BLaER1 treated with 17β-estradiol and CSF1 and Interleukin-3, amounts not matched to agents 10 nM and 100 nM (cell line): Measurements from ENCODE around the gene GAS2L1.
"Not testable (repeated sequence)": the region's sequence is repeated elsewhere in the genome, so short reads cannot be mapped to it uniquely, and the experiment has no call there.

ENCODE experiments used
- H3K27ac ChIP-seq, 11 experiments: shearing (Covaris generic); formaldehyde crosslinking; 2 replicates each; pipeline ENCODE4 v1.8.1; 2022
- H3K27me3 ChIP-seq, 11 experiments: shearing (Covaris generic); formaldehyde crosslinking; 2 replicates each; pipeline ENCODE4 v1.8.1; 2022
- H3K36me3 ChIP-seq, 11 experiments: shearing (Covaris generic); formaldehyde crosslinking; 2 replicates each; pipeline ENCODE4 v1.8.1; 2022
- H3K4me1 ChIP-seq, 10 experiments: shearing (Covaris generic); formaldehyde crosslinking; 2 replicates each; pipeline ENCODE4 v1.8.1; 2022
- H3K4me2 ChIP-seq, 11 experiments: shearing (Covaris generic); formaldehyde crosslinking; 2 replicates each; pipeline ENCODE4 v1.8.1; 2022
- H3K4me3 ChIP-seq, 10 experiments: shearing (Covaris generic); formaldehyde crosslinking; 2 replicates each; pipeline ENCODE4 v1.8.1; 2022
- H3K9ac ChIP-seq, 11 experiments: shearing (Covaris generic); formaldehyde crosslinking; 2 replicates each; pipeline ENCODE4 v1.8.1; 2022
- H3K9me3 ChIP-seq, 11 experiments: shearing (Covaris generic); formaldehyde crosslinking; replicated peaks in 1 of 11; 2 replicates each; pipeline ENCODE4 v1.8.1; 2022
- H4K20me1 ChIP-seq, 11 experiments: shearing (Covaris generic); formaldehyde crosslinking; 2 replicates each; pipeline ENCODE4 v1.8.1; 2022
- Cebpa-rat ChIP-seq, 11 experiments: shearing (Covaris generic); IDR thresholded peaks; 2 replicates each; pipeline ENCODE4 v1.8.1; 2022

GAS2L1 gene

GRCh38 chr22:29341056-29341848 is 34.8 kb downstream of the GAS2L1 start:
- peak overlapping the region in 8 of 11 experiments; percentile 61 to 89 (median 79); a peak in 15 of 22 replicates for H3K4me2 ChIP-seq
- H3K4me1 ChIP-seq, result peaks cover 46 to 84% (median 79%) of the 10 kb centered on the region in 10 experiments
- H3K9me3 ChIP-seq, result no peaks in the 10 kb centered on the region
- peaks cover 6 to 100% (median 49%) of the 10 kb centered on the region in 11 experiments; a peak in 20 of 22 replicates for H4K20me1 ChIP-seq
- TF ChIP-seq Cebpa-rat (IDR thresholded peaks at IDR 0.05), result no peak
- no peaks in the 10 kb centered on the region for H3K27me3 ChIP-seq
- peak overlapping the region in 5 of 11 experiments; percentile 58 to 72 (median 68); a peak in 9 of 22 replicates for H3K27ac ChIP-seq
- H3K4me3 ChIP-seq, result no peak overlapping the region
- peak overlapping the region in 1 of 11 experiments; percentile 29; a peak in 1 of 22 replicates for H3K9ac ChIP-seq
- H3K36me3 ChIP-seq, result peaks cover 59 to 100% (median 82%) of the 10 kb centered on the region in 11 experiments

GRCh38 chr22:29341849-29342127 is 35.3 kb downstream of the GAS2L1 start:
- Histone ChIP-seq H3K36me3 (peaks cover 61 to 100% (median 82%) of the 10 kb centered on the region in 11 experiments), H3K27me3 (no peaks in the 10 kb centered on the region), H3K9ac (peak overlapping the region in 3 of 11 experiments; percentile 24 to 66 (median 54); a peak in 3 of 22 replicates), H3K4me2 (peak overlapping the region in 9 of 11 experiments; percentile 55 to 87 (median 74); a peak in 17 of 22 replicates), H3K27ac (peak overlapping the region in 5 of 11 experiments; percentile 58 to 72 (median 68); a peak in 11 of 22 replicates), H3K9me3 (no peaks in the 10 kb centered on the region), H3K4me1 (peaks cover 45 to 79% (median 73%) of the 10 kb centered on the region in 10 experiments), H3K4me3 (no peak overlapping the region), H4K20me1 (peaks cover 1 to 100% (median 49%) of the 10 kb centered on the region in 11 experiments; a peak in 20 of 22 replicates)
- TF ChIP-seq Cebpa-rat (IDR thresholded peaks at IDR 0.05), result no peak

- peak overlapping the region in 7 of 11 experiments; percentile 26 to 72 (median 63); a peak in 13 of 22 replicates for H3K27ac ChIP-seq
- no peak overlapping the region for H3K4me3 ChIP-seq
- H3K9ac ChIP-seq, result peak overlapping the region in 7 of 11 experiments; percentile 7 to 66 (median 43); a peak in 10 of 22 replicates
- peak overlapping the region; percentile 30 to 87 (median 71); a peak in 21 of 22 replicates for H3K4me2 ChIP-seq
- peaks cover 41 to 75% (median 70%) of the 10 kb centered on the region in 10 experiments for H3K4me1 ChIP-seq
- H3K27me3 ChIP-seq, result no peaks in the 10 kb centered on the region
- peaks cover 65 to 100% (median 82%) of the 10 kb centered on the region in 11 experiments for H3K36me3 ChIP-seq
- H4K20me1 ChIP-seq, result peaks cover 0 to 100% (median 47%) of the 10 kb centered on the region in 11 experiments; a peak in 20 of 22 replicates
- no peaks in the 10 kb centered on the region for H3K9me3 ChIP-seq
- TF ChIP-seq Cebpa-rat (IDR thresholded peaks at IDR 0.05), result peak in 3 of 11 experiments; percentile 22 to 72 (median 59); a peak in 3 of 22 replicates
Observed at GRCh38 chr22:29342177-29342576, 35.7 kb downstream of the GAS2L1 start.

DNA sequence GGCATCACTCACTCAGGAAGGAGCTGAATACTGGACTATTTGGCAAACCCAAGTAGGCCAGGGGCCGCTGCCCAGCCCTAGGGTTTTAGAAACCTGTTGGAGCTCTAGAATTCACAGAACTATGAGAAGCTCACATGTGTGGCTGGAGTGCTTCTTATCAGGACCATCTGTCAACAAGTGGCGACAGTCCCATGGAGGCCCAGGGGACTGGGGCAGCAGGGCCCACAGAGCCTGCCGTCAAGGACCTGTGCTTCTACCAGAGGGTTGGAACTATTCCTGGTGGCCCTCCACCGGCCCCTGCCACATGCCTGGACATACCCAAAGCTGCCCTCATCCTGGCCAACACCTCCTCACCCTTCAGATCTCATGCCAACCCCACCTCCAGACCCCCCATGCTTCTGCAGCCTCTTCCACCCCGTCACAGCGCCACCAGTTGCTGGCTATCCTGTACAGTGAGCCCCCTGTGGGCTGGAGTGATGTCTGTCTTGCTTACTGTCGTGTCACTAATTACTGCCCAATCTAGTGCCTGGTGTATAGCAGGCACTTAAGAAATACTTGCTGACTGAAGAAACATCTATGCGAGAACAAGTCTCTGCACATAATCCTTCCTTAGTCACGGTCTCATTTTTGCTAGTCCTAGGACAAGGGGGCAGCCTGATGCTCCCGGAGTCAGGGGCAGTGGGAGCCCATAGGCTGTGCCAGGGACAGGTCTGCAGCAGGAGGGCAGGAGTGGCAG is 36.3 kb downstream of the GAS2L1 start:
- Histone ChIP-seq H3K4me1 (peaks cover 36 to 69% (median 64%) of the 10 kb centered on the region in 10 experiments), H3K36me3 (peaks cover 71 to 100% (median 85%) of the 10 kb centered on the region in 11 experiments), H3K9ac (peak overlapping the region in 7 of 11 experiments; percentile 7 to 66 (median 43); a peak in 11 of 22 replicates), H3K27ac (peak overlapping the region in 7 of 11 experiments; percentile 26 to 72 (median 63); a peak in 14 of 22 replicates), H4K20me1 (peaks cover 0 to 100% (median 41%) of the 10 kb centered on the region in 11 experiments; a peak in 20 of 22 replicates), H3K9me3 (no peaks in the 10 kb centered on the region), H3K4me3 (no peak overlapping the region), H3K4me2 (peak overlapping the region; percentile 30 to 87 (median 71)), H3K27me3 (no peaks in the 10 kb centered on the region)
- no peak for TF ChIP-seq Cebpa-rat (IDR thresholded peaks at IDR 0.05)

- Histone ChIP-seq H3K36me3 (peaks cover 72 to 100% (median 88%) of the 10 kb centered on the region in 11 experiments), H3K27ac (peak overlapping the region in 4 of 11 experiments; percentile 63 to 72 (median 70); a peak in 7 of 22 replicates), H4K20me1 (peaks cover 0 to 100% (median 41%) of the 10 kb centered on the region in 11 experiments; a peak in 20 of 22 replicates), H3K9me3 (no peaks in the 10 kb centered on the region), H3K4me2 (peak overlapping the region; percentile 30 to 87 (median 71)), H3K4me3 (no peak overlapping the region), H3K4me1 (peaks cover 29 to 63% (median 58%) of the 10 kb centered on the region in 10 experiments), H3K27me3 (no peaks in the 10 kb centered on the region), H3K9ac (peak overlapping the region in 4 of 11 experiments; percentile 20 to 66 (median 48); a peak in 7 of 22 replicates)
- TF ChIP-seq Cebpa-rat (IDR thresholded peaks at IDR 0.05), result no peak
Observed at GRCh38 chr22:29343313-29343805, 36.9 kb downstream of the GAS2L1 start.

DNA sequence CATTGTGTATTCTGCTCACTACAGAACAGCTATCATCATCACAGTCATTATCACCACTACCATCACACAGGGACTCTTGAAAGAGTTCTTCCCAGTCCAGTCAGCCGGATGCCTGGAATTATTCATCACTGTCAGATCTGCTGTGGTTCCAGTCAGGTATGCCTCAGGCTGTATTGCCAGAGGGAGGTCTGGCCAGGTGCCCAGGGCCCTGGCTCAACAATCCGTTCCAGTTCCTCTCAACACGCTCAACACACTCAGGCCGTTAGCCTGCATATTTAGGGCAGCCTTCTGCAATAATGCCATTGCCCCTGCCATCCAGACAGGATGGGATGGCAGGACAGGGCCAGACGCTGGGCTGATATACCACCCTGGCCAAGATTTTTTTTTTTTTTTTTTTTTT is 37.7 kb downstream of the GAS2L1 start:
- Histone ChIP-seq H3K4me1 (peaks cover 23 to 56% (median 52%) of the 10 kb centered on the region in 10 experiments), H3K9me3 (no peaks in the 10 kb centered on the region), H3K4me2 (peak overlapping the region in 8 of 11 experiments; percentile 55 to 87 (median 76); a peak in 14 of 22 replicates), H4K20me1 (peaks cover 0 to 99% (median 41%) of the 10 kb centered on the region in 11 experiments; a peak in 20 of 22 replicates), H3K27me3 (no peaks in the 10 kb centered on the region), H3K9ac (no peak overlapping the region), H3K36me3 (peaks cover 72 to 100% (median 88%) of the 10 kb centered on the region in 11 experiments), H3K27ac (no peak overlapping the region), H3K4me3 (no peak overlapping the region)
- TF ChIP-seq Cebpa-rat (IDR thresholded peaks at IDR 0.05), result no peak

DNA sequence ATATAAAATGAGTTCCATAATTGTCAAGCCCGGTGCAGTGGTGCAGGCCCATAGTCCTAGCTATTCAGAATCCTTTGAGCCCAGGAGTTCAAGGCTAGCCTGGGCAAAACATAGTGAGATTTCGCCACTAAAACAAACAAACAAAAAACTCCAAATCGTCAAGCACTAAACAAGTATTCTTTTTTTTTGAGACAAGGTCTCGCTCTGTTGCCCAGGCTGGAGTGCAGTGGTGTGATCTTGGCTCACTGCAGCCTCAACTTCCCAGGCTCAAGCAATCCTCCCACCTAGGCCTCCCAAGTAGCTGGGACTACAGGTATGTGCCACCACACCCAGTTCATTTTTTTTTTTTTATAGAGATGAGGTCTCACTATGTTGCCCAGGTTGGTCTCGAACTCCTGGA is 38.4 kb downstream of the GAS2L1 start:
- H3K4me2 ChIP-seq, result peak overlapping the region in 1 of 11 experiments; percentile 81; a peak in 2 of 22 replicates
- peaks cover 0 to 99% (median 35%) of the 10 kb centered on the region in 11 experiments; a peak in 20 of 22 replicates for H4K20me1 ChIP-seq
- peaks cover 72 to 100% (median 88%) of the 10 kb centered on the region in 11 experiments for H3K36me3 ChIP-seq
- H3K4me3 ChIP-seq, H3K27me3 ChIP-seq, H3K9ac ChIP-seq, H3K27ac ChIP-seq, H3K9me3 ChIP-seq: not testable (repeated sequence)
- peaks cover 23 to 48% (median 44%) of the 10 kb centered on the region in 10 experiments for H3K4me1 ChIP-seq

DNA sequence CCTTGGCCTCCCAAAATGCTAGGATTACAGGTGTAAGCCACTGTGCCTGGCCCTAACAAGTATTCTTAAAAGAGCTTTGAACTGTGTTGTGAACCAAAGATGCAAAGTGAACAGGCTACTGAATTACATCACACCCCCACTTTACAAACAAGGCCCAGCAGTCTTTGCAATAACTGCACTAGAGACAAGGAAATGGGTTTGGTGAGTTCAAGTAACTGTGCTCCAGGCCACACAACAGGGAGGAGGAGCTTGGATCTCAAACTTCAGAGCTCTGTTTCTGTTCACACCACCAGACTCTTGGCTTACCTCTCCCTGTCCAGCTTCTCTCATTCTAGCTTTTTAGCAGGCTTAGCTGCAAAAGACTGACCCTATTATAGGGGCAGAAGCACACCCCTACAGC is 39.5 kb downstream of the GAS2L1 start:
- no peaks in the 10 kb centered on the region for H3K9me3 ChIP-seq
- H3K4me1 ChIP-seq, result peaks cover 23 to 38% (median 34%) of the 10 kb centered on the region in 10 experiments
- no peak for TF ChIP-seq Cebpa-rat (IDR thresholded peaks at IDR 0.05)
- H3K27me3 ChIP-seq, result no peaks in the 10 kb centered on the region
- no peak overlapping the region for H3K4me2 ChIP-seq
- peaks cover 72 to 100% (median 88%) of the 10 kb centered on the region in 11 experiments for H3K36me3 ChIP-seq
- H3K9ac ChIP-seq, result no peak overlapping the region
- no peak overlapping the region for H3K4me3 ChIP-seq
- no peak overlapping the region for H3K27ac ChIP-seq
- peaks cover 0 to 99% (median 34%) of the 10 kb centered on the region in 11 experiments; a peak in 20 of 22 replicates for H4K20me1 ChIP-seq
